OCI-LY3 (cell line): Measurements from ENCODE around the gene C16orf82.

Source experiments
- EZH2phosphoT487 ChIP-seq: fragments of 200-600 bp; shearing (Covaris generic); IDR thresholded peaks from 2 replicates; pipeline ENCODE4 v1.6.1; 2018; ENCODE audit warnings: antibody characterized with exemption, mixed run types, low read depth
- TF ChIP-seq, protein P1 (sequence below): fragments of 200-600, 300-600 bp; sonication (generic); IDR thresholded peaks from 2 replicates; pipeline ENCODE4 v1.5.1; 2014; ENCODE audit warnings: antibody characterized with exemption, low read length, low read depth

DNA sequence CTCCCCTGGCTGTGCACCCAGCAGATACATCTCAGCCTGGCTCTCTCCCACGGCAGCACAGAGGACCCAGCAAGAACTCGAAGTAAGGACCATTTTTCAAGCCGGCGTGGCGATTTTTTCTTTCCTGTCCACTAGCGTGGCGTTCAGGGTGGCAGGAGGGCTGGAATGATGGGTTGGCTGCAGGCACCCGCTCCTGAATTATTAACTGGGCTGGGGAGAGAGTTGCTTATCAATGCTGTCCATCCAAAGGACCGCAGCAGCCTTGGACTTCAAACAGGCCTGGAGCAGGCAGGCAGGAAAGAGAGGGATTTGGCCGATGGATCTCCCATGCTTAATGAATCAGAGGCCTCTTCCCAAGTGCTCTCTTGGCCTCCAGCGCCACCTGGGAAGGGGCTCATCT is 7.0 kb downstream of the C16orf82 start:
- TF ChIP-seq, protein P1, sequence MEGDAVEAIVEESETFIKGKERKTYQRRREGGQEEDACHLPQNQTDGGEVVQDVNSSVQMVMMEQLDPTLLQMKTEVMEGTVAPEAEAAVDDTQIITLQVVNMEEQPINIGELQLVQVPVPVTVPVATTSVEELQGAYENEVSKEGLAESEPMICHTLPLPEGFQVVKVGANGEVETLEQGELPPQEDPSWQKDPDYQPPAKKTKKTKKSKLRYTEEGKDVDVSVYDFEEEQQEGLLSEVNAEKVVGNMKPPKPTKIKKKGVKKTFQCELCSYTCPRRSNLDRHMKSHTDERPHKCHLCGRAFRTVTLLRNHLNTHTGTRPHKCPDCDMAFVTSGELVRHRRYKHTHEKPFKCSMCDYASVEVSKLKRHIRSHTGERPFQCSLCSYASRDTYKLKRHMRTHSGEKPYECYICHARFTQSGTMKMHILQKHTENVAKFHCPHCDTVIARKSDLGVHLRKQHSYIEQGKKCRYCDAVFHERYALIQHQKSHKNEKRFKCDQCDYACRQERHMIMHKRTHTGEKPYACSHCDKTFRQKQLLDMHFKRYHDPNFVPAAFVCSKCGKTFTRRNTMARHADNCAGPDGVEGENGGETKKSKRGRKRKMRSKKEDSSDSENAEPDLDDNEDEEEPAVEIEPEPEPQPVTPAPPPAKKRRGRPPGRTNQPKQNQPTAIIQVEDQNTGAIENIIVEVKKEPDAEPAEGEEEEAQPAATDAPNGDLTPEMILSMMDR: no peak
- no peak for TF ChIP-seq EZH2phosphoT487
